Esophagus mucosa (tissue), 1 donor: ENCODE data around the gene RPL41. TPM values are rescaled to one million over a fixed set of nuclear protein-coding genes. Genes with fewer than 3 reads are reported as not detected.
"Not testable (repeated sequence)": the region's sequence is repeated elsewhere in the genome, so short reads cannot be mapped to it uniquely, and the experiment has no call there.

Source experiments
- ATAC-seq: fragments of 200-7000 bp; cut with Tn5 transposase; one replicate; pipeline ENCODE4 v1.9.1; 2020
- total RNA-seq: library from RNA; stranded (reverse); gene quantifications from one replicate; pipeline ENCODE4 v1.2.4, GENCODE V29; 2023
- donor health status: DM: yes; HTN: yes; CAD: no.

The RPL41 gene
- total RNA-seq, 1 donor from 2014 or later = 4,992 TPM

DNA sequence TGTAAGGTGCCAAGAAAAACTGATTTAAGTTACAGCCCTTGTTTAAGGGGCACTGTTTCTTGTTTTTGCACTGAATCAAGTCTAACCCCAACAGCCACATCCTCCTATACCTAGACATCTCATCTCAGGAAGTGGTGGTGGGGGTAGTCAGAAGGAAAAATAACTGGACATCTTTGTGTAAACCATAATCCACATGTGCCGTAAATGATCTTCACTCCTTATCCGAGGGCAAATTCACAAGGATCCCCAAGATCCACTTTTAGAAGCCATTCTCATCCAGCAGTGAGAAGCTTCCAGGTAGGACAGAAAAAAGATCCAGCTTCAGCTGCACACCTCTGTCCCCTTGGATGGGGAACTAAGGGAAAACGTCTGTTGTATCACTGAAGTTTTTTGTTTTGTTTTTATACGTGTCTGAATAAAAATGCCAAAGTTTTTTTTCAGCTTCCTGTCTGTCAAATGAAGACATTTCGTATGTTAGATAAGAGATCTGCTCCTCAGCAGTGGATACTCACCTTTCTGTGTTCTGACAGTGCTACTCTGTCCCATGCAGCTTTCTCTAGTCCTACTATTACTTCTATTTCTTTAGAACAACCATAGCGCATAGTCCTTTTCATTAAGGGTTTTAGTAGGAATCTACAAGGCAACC lies 13.2 kb upstream of the RPL41 start:
- ATAC-seq = no peak

DNA sequence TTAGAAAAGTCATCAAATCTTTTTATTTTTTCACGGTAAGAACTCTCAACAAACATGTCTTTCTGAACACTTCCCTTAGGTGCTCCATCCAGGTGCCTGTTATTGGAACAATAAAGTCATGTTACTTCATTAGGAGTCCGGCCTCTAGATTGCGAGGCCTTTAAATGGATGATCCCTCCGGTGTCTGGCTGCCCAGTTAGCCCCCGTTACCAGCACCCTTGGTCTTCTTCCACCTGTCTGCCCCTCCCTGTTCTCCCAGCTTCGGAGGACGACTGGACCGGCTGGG lies 12.7 kb upstream of the RPL41 start:
- no peak for ATAC-seq

DNA sequence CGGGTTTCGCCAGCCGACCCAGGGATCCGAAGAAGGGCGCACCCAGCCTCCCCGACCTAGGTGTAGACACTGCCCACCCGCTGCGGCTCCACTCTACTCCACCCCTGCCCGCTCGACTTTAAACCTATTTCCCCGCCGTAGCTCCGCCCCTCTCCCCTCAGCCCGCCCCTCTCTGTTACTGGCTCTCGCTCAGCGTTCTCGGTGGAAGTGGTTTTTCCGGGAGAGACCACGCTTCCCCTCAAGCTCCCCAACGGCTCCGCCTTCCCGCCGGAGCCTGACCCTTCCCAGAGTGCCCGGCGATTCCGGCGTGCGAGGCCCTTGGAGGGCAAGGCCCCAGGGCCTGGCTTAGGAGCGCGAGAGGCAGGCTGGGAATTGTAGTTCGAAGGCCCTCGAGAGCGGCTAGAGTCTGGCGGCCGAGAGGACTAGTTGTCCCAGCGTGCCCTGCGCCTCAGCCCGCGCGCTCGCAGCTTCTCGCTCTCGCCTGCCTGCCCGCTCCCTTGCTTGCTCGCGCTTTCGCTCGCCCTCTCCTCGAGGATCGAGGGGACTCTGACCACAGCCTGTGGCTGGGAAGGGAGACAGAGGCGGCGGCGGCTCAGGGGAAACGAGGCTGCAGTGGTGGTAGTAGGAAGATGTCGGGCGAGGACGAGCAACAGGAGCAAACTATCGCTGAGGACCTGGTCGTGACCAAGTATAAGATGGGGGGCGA lies 12.2 kb upstream of the RPL41 start, which contains the start of gene PA2G4:
PA2G4 (plus strand) TSS at position 451 of the 706 bp plus-strand sequence; CDS start at position 630, 179 bp downstream.
- ATAC-seq = peak; percentile 95

DNA sequence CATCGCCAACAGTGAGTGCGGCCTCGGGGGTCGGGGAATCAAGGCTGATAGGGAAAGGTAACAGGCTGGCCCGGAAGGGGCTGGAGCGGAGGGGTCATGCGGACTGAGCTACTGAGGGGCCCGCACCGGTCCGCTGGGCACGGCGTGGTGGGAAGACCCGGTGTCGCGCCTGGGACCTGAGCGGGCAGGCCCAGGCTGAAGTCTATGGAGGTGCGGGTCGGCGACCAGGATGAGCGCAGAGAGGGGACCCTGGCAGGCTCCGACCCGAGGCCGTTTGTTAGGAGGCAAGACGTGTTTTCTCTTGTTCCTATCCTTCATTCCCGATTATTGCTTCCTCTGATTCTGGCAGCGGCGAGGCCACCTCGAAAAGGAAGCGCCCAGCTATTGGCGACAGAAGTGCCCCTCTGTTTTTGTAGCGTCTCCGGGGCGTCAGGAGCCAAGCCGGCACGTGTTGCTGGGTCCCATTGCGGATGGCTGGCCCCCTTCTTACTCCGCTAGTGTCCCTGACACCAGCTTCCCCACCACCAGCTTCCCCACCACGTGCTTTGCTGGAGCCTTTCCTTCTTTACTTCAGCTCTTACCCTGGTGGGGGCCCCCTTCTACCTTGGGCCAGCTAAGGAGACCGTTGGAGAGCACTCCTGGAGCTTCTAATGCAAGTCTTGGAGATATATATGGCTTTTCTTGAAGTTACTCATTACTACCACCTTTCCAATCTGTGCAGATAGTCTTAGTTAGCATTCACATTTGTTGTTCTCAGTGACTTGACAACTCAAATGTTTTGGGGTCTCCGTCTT lies 11.4 kb upstream of the RPL41 start:
- ATAC-seq = peak; percentile 33

DNA sequence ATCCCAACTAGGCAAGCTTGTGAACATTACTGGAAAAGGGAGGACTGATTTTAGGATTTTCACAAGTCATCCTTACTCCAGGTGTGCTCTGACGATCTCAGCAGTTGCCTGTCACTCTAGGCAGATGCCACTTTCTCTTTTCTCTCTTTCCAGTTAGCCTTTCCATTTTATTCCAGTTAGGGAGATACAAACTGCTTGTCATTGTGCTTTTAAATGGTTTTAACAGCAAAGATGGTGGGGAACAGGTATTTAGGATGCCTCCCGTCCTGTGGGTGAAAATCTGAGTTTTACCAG lies 10.9 kb upstream of the RPL41 start:
- no peak for ATAC-seq

DNA sequence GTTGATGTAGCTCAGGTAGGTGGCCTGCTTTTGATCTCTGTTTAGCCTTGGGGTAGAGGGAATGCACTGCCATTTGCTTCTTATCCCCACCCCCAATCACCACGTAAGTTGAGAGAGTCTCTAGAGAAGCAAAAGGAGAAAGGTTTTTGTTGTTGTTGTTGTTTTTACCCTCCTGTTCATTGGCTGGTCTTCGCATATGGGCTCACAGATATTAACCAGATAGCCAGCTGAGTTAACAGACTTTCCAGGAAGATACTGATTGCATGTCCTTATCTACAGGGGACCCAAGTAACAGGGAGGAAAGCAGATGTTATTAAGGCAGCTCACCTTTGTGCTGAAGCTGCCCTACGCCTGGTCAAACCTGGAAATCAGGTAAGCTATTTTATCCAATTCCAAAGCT lies 9.2 kb upstream of the RPL41 start:
- no peak for ATAC-seq

DNA sequence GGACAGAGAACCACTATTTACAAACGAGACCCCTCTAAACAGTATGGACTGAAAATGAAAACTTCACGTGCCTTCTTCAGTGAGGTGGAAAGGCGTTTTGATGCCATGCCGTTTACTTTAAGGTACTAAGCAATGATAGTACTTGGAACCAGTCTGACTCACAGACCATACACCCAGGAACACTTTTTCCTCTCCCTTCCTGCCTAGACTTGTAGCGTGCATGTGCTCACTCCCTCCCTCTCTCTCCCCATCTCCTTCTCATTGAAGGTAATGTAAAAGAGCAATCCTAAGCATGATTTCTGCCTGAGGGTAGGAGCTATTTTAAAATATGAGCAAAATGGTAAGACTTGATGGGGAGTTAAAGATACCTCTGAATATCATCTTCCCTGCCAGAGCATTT lies 5.9 kb upstream of the RPL41 start:
- peak; percentile 90 for ATAC-seq

DNA sequence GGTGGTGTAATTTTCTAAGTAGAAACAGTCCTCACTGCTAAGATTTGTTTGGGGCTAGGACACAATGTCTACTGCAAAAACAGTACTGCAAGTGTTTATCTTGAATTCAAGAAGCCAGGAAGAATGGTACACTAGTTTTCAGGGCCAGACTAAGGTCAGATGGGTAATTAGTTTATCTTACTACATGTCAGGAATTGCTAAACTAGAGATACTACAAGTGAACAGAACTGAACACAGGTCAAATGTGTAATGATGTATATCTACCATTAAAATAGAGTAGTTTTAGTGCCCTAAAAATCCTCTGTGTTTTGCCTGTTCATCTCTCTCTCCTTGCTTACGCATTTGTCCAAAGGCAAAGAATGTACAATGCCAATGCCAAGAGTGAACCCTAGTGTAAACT lies 2.3 kb upstream of the RPL41 start:
- ATAC-seq = no peak

DNA sequence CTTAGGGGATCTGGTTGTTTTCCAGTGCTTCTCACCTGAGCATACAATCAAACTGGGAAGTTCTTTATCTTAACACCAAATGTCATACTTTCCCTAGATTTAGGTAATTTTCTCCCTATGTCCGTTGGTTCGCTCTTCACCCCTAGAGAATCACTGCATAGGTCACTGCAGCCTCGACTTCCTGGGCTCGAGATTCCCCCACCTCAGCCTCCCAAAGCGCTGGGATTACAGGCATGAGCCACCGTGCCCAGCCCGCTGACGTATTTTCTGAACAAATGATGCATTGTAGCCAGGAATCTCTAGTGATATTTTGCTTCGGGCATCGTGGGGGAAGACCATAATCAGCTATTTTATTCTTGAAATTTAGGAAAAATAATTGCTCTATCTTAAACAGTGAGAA lies 1.1 kb upstream of the RPL41 start:
- ATAC-seq = no peak

DNA sequence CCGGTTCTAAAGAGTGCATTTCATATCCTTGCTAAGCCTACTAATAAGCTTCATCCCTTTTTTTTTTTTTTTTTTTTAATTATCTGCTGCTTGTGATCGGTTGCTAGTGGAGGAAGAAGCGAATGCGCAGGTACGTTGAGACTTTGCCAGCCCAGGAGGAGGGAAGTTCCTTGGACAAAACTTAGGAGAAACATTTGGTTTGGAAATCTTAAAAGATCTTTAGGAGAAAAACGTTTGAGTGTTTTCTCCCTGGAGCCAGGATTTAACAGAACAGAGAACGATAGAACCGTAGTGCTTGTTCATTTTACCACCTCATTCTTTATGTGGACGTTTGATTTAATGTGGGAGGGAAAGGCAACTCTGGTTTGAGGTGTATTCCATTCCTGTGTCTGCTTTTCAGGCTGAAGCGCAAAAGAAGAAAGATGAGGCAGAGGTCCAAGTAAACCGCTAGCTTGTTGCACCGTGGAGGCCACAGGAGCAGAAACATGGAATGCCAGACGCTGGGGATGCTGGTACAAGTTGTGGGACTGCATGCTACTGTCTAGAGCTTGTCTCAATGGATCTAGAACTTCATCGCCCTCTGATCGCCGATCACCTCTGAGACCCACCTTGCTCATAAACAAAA lies 761 bp downstream of the RPL41 start:
- ATAC-seq = not testable (repeated sequence)

DNA sequence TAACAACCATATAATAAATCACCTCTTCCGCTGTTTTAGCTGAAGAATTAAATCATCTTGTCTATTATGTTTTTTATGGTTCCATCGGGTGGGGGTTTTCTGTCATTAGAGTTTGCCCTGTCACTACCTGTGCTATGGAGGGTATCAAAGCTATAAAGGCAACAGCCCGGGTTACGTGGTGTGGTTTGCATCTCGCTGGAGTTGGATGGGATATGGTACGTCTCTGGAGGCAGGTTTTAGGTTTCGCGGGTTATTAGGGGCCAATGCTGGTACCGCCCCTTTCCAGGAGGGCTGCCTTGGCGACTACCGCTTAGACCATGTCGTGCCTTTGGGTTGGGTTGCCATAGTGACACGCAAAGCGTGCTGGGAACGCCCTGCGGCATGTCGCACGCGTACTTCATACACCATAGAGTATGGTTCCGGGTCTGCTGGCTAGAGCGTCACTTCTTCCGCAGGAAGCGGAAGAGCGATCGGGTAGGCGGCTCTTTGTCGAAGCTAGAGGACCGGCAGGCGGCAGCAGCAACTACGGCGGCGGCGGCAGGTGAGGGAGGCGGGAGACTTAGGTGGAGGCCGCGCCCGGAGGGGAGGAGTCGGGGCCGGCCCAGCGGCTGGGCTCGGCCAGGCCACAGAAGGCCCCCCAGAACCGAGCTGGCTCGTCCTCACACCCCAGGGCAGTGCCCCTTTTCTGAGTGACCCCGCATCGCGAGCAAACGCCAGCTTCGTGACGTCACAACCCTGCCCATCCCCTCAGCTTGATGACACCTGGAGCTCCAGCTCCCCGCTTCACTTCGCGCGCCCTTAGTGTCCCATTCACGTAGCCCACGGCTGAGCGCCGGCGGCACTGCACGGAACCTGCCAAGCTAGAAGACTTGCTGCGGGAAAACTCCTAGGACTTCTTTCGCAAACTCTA lies 1.6 kb downstream of the RPL41 start, which contains the start of gene ZC3H10:
ZC3H10 (plus strand) TSS at position 489 of the 910 bp plus-strand sequence. CDS start 2,297 bp downstream, outside the sequence.
- peak; percentile 90 for ATAC-seq

DNA sequence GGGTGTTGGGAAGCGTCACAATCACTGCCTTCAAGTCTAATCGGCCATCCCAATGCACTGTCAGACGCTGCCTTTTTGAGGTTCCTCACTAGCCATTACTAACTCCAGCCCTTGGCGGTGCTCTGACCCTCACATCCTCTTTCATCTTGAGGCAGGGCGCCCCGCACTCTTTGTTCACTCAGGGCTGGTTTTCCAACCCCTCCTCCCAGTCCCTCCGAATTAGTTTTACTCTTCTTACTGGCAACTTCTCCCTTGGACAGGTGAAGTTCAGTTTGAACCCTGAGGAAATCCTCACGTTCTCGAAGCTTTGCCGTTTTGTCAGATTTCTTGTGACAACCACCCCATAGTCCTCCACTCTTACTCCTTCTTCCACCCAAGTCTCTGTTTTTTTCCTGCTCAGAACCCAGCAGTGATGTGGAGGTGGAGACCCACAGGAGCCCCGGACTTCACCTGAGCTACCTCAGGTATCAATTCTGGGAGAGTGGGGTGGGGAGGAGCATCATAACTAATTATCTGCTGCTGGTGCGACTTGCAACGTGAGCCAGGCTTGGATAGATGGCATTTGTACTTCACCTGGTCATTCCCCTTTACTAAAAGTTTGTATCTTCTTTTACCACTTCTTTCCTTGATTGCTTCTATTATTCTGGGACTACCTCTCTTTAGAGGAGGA lies 2.4 kb downstream of the RPL41 start:
- no peak for ATAC-seq

DNA sequence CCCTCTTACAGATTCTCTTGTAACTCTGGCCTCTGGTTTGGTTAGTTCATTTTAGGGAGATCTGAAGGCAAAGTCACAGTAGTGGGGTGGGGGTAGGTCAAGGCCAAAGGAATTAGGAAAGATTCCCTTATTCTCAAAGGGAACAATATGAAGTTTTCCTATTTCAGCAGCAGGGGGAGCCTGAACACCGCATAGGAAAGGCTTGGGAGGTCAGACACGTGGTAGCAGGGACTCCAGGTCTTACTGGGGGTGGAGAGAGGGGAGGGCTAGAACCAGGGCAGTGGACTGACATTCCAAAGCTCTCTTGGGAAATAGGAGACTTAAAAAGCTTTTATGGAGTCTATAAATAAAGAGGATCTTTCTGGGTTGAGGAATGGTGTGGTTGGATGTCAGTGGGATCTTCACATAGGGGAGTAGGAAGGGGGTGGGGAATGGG lies 2.9 kb downstream of the RPL41 start:
- ATAC-seq = peak; percentile 34

DNA sequence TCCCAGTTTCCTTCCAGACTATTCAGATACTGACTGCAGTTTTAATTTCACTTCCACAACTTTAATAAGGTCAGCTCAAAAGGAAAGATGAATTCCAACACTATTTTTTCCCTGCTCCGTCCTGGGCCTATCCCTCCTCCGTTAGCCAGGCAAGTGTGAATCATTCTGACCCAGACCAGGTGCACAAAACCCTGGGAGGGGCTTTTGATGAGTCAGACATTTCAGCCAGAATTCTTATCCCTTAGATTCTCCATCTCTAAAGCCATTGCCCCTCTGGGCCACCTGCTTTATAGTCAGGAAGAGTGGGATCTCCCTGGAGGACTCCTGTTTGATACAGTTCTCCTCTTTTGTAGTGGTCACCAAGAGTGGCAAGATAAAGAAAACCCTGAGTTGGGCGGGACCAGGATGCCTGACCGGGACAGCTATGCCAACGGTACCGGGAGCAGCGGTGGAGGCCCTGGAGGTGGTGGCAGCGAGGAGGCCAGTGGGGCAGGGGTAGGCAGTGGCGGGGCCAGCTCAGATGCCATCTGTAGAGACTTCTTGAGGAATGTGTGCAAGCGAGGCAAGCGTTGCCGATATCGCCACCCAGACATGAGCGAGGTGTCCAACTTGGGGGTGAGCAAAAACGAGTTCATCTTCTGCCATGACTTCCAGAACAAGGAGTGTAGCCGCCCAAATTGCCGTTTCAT lies 3.9 kb downstream of the RPL41 start:
- no peak for ATAC-seq

DNA sequence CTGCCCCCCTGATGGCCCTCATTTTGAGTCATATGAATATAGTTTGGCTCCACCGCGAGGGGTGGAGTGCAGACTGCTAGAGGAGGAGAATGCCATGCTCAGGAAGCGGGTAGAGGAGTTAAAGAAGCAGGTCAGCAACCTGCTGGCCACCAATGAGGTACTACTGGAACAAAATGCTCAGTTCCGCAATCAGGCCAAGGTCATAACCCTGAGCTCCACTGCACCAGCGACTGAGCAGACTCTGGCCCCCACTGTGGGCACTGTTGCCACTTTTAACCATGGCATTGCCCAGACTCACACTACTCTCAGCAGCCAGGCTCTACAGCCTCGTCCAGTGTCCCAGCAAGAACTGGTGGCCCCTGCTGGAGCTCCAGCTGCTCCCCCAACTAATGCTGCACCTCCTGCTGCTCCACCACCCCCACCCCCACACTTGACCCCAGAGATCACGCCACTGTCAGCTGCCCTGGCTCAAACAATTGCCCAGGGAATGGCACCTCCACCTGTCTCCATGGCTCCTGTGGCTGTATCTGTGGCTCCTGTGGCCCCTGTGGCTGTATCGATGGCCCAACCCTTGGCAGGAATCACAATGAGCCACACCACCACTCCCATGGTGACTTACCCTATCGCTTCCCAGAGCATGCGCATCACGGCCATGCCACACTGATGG lies 4.9 kb downstream of the RPL41 start:
- ATAC-seq = no peak

DNA sequence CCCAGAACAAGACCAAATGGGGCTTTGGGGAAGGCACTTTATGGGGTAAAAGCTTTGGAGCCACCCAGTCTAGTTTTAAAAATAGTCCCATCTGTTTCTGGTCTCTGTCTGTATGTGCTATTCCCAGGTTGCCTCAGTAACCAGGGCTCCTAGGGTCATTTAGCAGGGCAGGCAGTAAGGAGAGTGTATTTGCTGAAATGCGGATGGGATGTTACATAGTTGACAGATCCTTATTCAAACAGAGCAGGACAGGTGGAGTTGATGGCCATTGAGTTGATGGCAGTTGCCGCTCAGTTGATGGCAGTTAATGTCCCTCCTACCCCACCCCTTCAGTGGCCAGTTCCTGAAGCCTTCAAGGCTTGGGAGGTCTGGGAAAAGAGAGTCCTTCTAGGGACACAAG lies 6.2 kb downstream of the RPL41 start:
- ATAC-seq = no peak

DNA sequence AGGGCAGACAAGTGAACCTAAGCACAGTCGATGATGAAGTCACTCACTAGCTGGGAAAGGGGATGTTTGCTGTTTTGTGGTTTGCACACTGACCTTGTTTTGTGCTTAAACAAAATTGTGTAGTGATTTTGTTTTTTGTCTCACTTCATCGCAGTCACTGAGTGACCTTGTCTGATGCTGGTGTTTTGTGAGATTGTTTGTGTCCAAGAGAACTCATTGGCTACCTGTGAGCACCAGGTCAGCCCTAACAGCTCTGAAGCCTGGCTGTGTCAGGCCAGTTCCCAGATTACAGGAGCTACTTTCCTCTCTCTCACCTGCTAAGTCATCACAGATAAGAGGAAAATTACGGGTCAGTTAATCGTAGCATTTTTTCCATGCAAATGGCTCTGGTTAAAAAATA lies 7.7 kb downstream of the RPL41 start:
- no peak for ATAC-seq

DNA sequence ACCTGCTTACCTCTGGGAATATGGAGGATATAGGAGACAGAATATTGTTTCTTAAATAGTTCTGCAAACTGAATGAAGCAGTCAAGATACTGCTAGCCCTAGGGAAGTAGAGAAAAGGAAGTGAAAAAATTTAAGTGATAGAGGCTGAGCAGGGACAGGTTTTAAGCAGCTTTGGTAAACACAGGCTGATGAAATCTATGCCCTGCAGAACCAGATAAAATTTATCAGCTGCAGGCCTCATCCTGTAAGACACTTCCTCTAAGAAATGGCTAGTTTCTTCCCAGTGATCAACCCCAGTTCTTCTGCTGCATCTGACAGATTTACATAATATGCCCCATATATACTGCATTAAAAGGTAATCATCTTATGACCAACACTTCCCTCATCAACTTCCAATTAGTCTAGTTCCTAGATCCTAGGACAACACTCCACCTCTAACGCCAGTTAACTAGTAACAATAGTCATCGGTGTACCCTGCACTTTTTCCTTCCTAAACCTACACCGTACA lies 10.4 kb downstream of the RPL41 start:
- ATAC-seq = no peak

DNA sequence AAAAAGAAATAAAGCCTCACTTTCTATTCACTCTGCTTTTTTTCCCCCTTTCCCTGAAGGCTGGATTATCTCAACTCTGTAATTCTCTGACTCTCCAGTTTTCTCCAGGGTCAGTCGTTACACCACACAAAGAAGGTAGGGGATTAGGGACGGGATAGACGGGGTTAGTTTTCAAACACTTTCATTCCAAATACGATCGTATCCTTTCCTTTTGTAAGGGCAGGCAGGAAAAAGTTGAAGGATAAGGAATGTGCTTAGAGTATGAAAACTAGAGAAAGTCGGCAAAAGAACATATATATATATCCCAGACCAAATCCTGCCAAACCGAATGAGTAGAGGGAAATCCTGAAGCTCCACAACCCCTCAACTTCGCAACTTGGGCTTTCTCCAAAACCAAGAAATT lies 11.1 kb downstream of the RPL41 start:
- ATAC-seq = no peak
